GM23338 (cell line): ENCODE results near the gene TFCP2.
"Not testable (repeated sequence)": the region's sequence is repeated elsewhere in the genome, so short reads cannot be mapped to it uniquely, and the experiment has no call there.

ENCODE experiments used
- CREB1 ChIP-seq: fragments of 250-450 bp; sonication (Bioruptor Pico); IDR thresholded peaks from 2 replicates; pipeline ENCODE4 v1.5.0; 2020; ENCODE audit warnings: low read depth, mild to moderate bottlenecking, moderate library complexity
- EZH2 ChIP-seq: fragments of 200-600 bp; sonication (generic); IDR thresholded peaks from one replicate; pipeline ENCODE4 v1.8.0; 2017; ENCODE audit warnings: antibody characterized with exemption, mild to moderate bottlenecking, low read depth; ENCODE audit not compliant: unreplicated experiment
- EZH2phosphoT487 ChIP-seq: fragments of 200-600 bp; sonication (generic); IDR thresholded peaks from one replicate; pipeline ENCODE4 v1.8.1; 2018; ENCODE audit warnings: antibody characterized with exemption; ENCODE audit not compliant: unreplicated experiment
- JUNB ChIP-seq: IDR thresholded peaks from one replicate; pipeline ENCODE4 v1.6.1; 2016; ENCODE audit warnings: antibody characterized with exemption; ENCODE audit not compliant: unreplicated experiment
- NANOG ChIP-seq: IDR thresholded peaks from 2 replicates; pipeline ENCODE4 v1.6.1; 2016; ENCODE audit warnings: antibody characterized with exemption, borderline replicate concordance
- POLR2AphosphoS5 ChIP-seq: IDR thresholded peaks from 2 replicates; pipeline ENCODE4 v1.6.1; 2016; ENCODE audit warnings: antibody characterized with exemption, low read depth
- REST ChIP-seq: IDR thresholded peaks from one replicate; pipeline ENCODE4 v1.6.1; 2018; ENCODE audit warnings: antibody characterized with exemption; ENCODE audit not compliant: unreplicated experiment
- STAT1 ChIP-seq: IDR thresholded peaks from one replicate; pipeline ENCODE4 v1.6.1; 2016; ENCODE audit warnings: antibody characterized with exemption; ENCODE audit not compliant: unreplicated experiment
- ZNF114 ChIP-seq: fragments of 250-450 bp; sonication (Bioruptor Pico); IDR thresholded peaks from 2 replicates; pipeline ENCODE4 v1.5.0; 2020; ENCODE audit warnings: mild to moderate bottlenecking, moderate library complexity
- ZNF331 ChIP-seq: fragments of 250-450 bp; sonication (Bioruptor Pico); IDR thresholded peaks from 2 replicates; pipeline ENCODE4 v1.5.0; 2020; ENCODE audit warnings: low read depth, mild to moderate bottlenecking, moderate library complexity
- ZNF462 ChIP-seq: fragments of 250-450 bp; sonication (Bioruptor Pico); IDR thresholded peaks from 2 replicates; pipeline ENCODE4 v1.5.0; 2020; ENCODE audit warnings: mild to moderate bottlenecking, moderate library complexity
- TF ChIP-seq, protein P1 (sequence below), 2 experiments: fragments of 200-600 bp in 1 of 2; sonication (generic) in 1 of 2; conservative IDR thresholded peaks; 2 replicates each; pipeline versions ENCODE4 v1.5.1 to v1.6.1; 2016 to 2017; ENCODE audit warnings: antibody characterized with exemption in 2 of 2, low read depth in 2 of 2, mild to moderate bottlenecking in 2 of 2, moderate library complexity in 1 of 2
- TF ChIP-seq, protein P2 (sequence below): IDR thresholded peaks from 2 replicates; pipeline ENCODE4 v1.6.1; 2016; ENCODE audit warnings: antibody characterized with exemption

DNA sequence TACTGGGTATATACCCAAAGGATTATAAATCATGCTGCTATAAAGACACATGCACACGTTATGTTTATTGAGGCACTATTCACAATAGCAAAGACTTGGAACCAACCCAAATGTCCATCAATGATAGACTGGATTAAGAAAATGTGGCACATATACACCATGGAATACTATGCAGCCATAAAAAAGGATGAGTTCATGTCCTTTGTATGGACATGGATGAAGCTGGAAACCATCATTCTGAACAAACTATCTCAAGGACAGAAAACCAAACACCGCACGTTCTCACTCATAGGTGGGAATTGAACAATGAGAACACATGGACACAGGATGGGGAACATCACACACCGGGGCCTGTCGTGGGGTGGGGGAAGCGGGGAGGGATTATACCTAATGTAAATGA is 94.1 kb downstream of the TFCP2 start:
- TF ChIP-seq, protein P1, sequence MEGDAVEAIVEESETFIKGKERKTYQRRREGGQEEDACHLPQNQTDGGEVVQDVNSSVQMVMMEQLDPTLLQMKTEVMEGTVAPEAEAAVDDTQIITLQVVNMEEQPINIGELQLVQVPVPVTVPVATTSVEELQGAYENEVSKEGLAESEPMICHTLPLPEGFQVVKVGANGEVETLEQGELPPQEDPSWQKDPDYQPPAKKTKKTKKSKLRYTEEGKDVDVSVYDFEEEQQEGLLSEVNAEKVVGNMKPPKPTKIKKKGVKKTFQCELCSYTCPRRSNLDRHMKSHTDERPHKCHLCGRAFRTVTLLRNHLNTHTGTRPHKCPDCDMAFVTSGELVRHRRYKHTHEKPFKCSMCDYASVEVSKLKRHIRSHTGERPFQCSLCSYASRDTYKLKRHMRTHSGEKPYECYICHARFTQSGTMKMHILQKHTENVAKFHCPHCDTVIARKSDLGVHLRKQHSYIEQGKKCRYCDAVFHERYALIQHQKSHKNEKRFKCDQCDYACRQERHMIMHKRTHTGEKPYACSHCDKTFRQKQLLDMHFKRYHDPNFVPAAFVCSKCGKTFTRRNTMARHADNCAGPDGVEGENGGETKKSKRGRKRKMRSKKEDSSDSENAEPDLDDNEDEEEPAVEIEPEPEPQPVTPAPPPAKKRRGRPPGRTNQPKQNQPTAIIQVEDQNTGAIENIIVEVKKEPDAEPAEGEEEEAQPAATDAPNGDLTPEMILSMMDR (conservative IDR thresholded peaks at IDR 0.05; ENCODE audit: low read depth in 2 of 2), result not testable (repeated sequence)
- TF ChIP-seq EZH2phosphoT487; EZH2; POLR2AphosphoS5; REST; NANOG; JUNB; STAT1; CREB1; ZNF114 (CRISPR knock-in tag); ZNF331 (CRISPR knock-in tag); ZNF462: not testable (repeated sequence)
- TF ChIP-seq, protein P2, sequence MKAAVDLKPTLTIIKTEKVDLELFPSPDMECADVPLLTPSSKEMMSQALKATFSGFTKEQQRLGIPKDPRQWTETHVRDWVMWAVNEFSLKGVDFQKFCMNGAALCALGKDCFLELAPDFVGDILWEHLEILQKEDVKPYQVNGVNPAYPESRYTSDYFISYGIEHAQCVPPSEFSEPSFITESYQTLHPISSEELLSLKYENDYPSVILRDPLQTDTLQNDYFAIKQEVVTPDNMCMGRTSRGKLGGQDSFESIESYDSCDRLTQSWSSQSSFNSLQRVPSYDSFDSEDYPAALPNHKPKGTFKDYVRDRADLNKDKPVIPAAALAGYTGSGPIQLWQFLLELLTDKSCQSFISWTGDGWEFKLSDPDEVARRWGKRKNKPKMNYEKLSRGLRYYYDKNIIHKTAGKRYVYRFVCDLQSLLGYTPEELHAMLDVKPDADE, result not testable (repeated sequence)
